ENCODE results near the gene KRR1.

The KRR1 gene

DNA sequence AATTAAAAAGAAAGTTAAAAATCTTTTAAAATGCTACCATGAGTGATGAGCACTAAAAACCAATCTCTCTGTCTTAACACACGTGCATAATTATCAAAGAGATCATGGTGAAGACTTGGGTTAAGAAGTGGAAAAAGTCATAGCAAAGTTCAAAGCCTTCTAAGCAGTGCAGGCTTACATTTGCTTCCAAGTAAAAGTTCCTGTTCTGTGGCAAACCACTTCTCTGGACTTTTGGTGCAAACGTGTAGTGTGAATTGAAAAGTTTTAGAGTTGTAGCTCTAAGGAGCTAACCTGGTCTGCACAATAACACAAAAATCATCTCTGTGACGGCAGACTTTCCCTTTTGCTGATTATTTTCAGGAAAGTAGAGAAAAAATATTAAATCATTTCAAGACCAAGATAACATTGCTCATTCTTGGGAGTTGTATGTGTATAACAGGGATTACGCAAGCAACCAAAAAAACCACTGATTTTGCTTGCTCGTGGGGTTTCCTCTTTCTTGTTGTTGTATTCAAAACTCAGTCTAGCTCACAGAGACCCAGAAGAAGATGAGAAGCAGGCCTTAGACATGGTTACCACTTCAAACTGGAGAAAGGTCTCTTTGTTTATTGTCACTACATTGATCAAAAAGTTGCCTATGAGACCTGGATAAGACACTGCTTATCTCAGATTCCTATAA lies 33.2 kb downstream of the KRR1 start:
- Histone ChIP-seq H3K36me3 (ENCODE audit: control insufficient read depth in 2 of 2, insufficient read depth in 1 of 2, low read length in 2 of 2) (no peaks in the 10 kb centered on the region), H3K4me3 (ENCODE audit: low read depth, low read length) (no peak overlapping the region), H3K4me1 (ENCODE audit: control insufficient read depth, insufficient read depth, low read length) (0 out of 2 replicates have a peak, but pooled peaks cover 5% of the 10 kb centered on the region), H3K9me3 (ENCODE audit: control insufficient read depth, insufficient read depth, low read depth, low read length) (no peaks in the 10 kb centered on the region), H3K27ac (ENCODE audit: extremely low read depth, low read depth, low read length) (no peak overlapping the region)
- ChIA-PET POLR2A (no interaction called here), CTCF (no interaction called here)
- TF ChIP-seq ZNF521 (tag by site-specific recombination; IDR thresholded peaks at IDR 0.05) = no peak
- TF ChIP-seq KLF7 (tag by site-specific recombination; IDR thresholded peaks at IDR 0.05; ENCODE audit: borderline replicate concordance) = no peak
- no peak for TF ChIP-seq ZNF169 (tag by site-specific recombination; IDR thresholded peaks at IDR 0.05)
- no peak for TF ChIP-seq GLIS2 (tag by site-specific recombination; IDR thresholded peaks at IDR 0.05)
- TF ChIP-seq BCL11A (tag by site-specific recombination; IDR thresholded peaks at IDR 0.05; ENCODE audit: low read depth) = no peak
- TF ChIP-seq, protein P1, sequence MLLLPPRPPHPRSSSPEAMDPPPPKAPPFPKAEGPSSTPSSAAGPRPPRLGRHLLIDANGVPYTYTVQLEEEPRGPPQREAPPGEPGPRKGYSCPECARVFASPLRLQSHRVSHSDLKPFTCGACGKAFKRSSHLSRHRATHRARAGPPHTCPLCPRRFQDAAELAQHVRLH (tag by site-specific recombination; IDR thresholded peaks at IDR 0.05) = no peak
- no peak for TF ChIP-seq ZNF174 (tag by site-specific recombination; IDR thresholded peaks at IDR 0.05)
- TF ChIP-seq ZNF140 (tag by site-specific recombination; IDR thresholded peaks at IDR 0.05) = no peak
- TF ChIP-seq ZNF768 (tag by site-specific recombination; IDR thresholded peaks at IDR 0.05) = no peak
- TF ChIP-seq HOXD13 (CRISPR knock-in tag; IDR thresholded peaks at IDR 0.05; ENCODE audit: borderline replicate concordance) = no peak
- no peak for TF ChIP-seq ZNF626 (tag by site-specific recombination; IDR thresholded peaks at IDR 0.05)
- no peak for TF ChIP-seq YY1 (tag by site-specific recombination; IDR thresholded peaks at IDR 0.05)

DNA sequence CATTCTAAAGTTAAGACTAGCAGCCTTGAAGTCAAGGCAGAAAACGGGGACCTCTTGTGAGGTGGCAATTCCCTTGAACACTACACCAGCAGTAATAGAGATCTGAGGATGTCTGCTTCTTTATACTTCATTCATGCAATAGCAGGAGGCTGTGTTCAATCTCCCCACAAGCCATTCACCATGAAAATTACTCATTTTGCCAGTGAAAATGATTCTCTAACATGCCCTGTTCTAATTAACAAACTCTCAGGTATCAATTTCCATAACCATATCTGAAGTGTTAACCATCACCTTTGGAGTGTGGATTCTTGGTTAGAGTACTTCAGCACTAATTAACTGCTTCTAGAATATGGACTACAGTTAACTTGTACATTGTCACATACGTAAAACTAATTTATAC lies 34.3 kb downstream of the KRR1 start:
- ChIA-PET POLR2A (no interaction called here), CTCF (interaction anchor here (0.6 to 0.8 kb wide), 2 partner anchors 9 to 79 kb away, joined by 3 read pairs; no protein-coding TSS in a partner anchor)
- Histone ChIP-seq H3K27ac (ENCODE audit: extremely low read depth, low read depth, low read length) (no peak overlapping the region), H3K9me3 (ENCODE audit: control insufficient read depth, insufficient read depth, low read depth, low read length) (no peaks in the 10 kb centered on the region), H3K4me3 (ENCODE audit: low read depth, low read length) (no peak overlapping the region), H3K4me1 (ENCODE audit: control insufficient read depth, insufficient read depth, low read length) (no peaks in the 10 kb centered on the region), H3K36me3 (ENCODE audit: control insufficient read depth in 2 of 2, insufficient read depth in 1 of 2, low read length in 2 of 2) (no peaks in the 10 kb centered on the region)
- no peak for TF ChIP-seq ZNF549 (tag by site-specific recombination; IDR thresholded peaks at IDR 0.05)
- TF ChIP-seq, protein P2, sequence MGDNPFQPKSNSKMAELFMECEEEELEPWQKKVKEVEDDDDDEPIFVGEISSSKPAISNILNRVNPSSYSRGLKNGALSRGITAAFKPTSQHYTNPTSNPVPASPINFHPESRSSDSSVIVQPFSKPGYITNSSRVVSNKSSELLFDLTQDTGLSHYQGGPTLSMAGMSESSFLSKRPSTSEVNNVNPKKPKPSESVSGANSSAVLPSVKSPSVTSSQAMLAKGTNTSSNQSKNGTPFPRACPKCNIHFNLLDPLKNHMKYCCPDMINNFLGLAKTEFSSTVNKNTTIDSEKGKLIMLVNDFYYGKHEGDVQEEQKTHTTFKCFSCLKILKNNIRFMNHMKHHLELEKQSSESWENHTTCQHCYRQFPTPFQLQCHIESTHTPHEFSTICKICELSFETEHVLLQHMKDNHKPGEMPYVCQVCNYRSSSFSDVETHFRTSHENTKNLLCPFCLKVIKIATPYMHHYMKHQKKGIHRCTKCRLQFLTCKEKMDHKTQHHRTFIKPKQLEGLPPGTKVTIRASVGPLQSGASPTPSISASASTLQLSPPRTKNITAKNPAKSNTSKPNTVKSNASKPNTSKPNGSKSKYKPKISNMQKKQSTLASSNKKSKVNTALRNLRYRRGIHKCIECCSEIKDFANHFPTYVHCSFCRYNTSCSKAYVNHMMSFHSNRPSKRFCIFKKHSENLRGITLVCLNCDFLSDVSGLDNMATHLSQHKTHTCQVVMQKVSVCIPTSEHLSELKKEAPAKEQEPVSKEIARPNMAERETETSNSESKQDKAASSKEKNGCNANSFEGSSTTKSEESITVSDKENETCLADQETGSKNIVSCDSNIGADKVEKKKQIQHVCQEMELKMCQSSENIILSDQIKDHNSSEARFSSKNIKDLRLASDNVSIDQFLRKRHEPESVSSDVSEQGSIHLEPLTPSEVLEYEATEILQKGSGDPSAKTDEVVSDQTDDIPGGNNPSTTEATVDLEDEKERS (tag by site-specific recombination; IDR thresholded peaks at IDR 0.05) = no peak

DNA sequence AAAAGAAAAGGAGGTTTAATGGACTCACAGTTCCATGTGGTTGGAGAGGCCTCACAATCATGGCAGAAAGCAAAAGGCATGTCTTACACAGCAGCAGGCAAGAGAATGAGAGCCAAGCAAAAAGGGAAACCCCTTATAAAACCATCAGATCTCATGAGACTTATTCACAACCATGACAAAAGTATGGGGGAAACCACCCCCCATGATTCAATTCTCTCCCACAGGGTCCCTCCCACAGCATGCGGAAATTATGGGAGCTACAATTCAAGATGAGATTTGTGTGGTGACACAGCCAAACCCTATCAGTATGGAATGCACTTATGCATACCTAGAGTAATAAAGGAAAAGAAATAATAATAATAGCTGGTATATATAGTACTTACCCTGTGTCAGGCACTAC lies 35.3 kb downstream of the KRR1 start:
- POLR2A ChIA-PET = no interaction called here
- no peak overlapping the region for H3K4me3 ChIP-seq (ENCODE audit: low read depth, low read length)
- no peak overlapping the region for H3K27ac ChIP-seq (ENCODE audit: extremely low read depth, low read depth, low read length)
- H3K4me1 ChIP-seq (ENCODE audit: control insufficient read depth, insufficient read depth, low read length) = no peaks in the 10 kb centered on the region
- TF ChIP-seq ZNF473 (tag by site-specific recombination; IDR thresholded peaks at IDR 0.05) (no peak), KLF9 (tag by site-specific recombination; IDR thresholded peaks at IDR 0.05; ENCODE audit: low read depth) (no peak), ZBTB21 (tag by site-specific recombination; IDR thresholded peaks at IDR 0.05) (no peak), KLF10 (tag by site-specific recombination; IDR thresholded peaks at IDR 0.05) (no peak), ZNF792 (tag by site-specific recombination; IDR thresholded peaks at IDR 0.05) (no peak), ZNF404 (tag by site-specific recombination; IDR thresholded peaks at IDR 0.05) (no peak), ZNF521 (tag by site-specific recombination; IDR thresholded peaks at IDR 0.05) (no peak), ZSCAN23 (tag by site-specific recombination; IDR thresholded peaks at IDR 0.05) (no peak), ZNF585B (tag by site-specific recombination; IDR thresholded peaks at IDR 0.05) (no peak), ZNF112 (tag by site-specific recombination; IDR thresholded peaks at IDR 0.05) (no peak)
- TF ChIP-seq, protein P3, sequence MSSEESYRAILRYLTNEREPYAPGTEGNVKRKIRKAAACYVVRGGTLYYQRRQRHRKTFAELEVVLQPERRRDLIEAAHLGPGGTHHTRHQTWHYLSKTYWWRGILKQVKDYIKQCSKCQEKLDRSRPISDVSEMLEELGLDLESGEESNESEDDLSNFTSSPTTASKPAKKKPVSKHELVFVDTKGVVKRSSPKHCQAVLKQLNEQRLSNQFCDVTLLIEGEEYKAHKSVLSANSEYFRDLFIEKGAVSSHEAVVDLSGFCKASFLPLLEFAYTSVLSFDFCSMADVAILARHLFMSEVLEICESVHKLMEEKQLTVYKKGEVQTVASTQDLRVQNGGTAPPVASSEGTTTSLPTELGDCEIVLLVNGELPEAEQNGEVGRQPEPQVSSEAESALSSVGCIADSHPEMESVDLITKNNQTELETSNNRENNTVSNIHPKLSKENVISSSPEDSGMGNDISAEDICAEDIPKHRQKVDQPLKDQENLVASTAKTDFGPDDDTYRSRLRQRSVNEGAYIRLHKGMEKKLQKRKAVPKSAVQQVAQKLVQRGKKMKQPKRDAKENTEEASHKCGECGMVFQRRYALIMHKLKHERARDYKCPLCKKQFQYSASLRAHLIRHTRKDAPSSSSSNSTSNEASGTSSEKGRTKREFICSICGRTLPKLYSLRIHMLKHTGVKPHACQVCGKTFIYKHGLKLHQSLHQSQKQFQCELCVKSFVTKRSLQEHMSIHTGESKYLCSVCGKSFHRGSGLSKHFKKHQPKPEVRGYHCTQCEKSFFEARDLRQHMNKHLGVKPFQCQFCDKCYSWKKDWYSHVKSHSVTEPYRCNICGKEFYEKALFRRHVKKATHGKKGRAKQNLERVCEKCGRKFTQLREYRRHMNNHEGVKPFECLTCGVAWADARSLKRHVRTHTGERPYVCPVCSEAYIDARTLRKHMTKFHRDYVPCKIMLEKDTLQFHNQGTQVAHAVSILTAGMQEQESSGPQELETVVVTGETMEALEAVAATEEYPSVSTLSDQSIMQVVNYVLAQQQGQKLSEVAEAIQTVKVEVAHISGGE (tag by site-specific recombination; conservative IDR thresholded peaks at IDR 0.05; ENCODE audit: low read depth) = no peak
- H3K9me3 ChIP-seq (ENCODE audit: control insufficient read depth, insufficient read depth, low read depth, low read length) = no peaks in the 10 kb centered on the region
- no peaks in the 10 kb centered on the region for H3K36me3 ChIP-seq (ENCODE audit: control insufficient read depth in 2 of 2, insufficient read depth in 1 of 2, low read length in 2 of 2)
- CTCF ChIA-PET = interaction anchor here (1.1 kb wide), 1 partner anchor 10 kb away, joined by 4 read pairs; no protein-coding TSS in a partner anchor
